GM18520 (cell line): ENCODE data around the gene PYGO1.

Experiments used
- ATAC-seq: cut with Tn5 transposase; IDR thresholded peaks from one replicate; pipeline ENCODE4 v1.9.1; 2021; ENCODE audit not compliant: unreplicated experiment

The PYGO1 gene

GRCh38 chr15:55573224-55573623 lies 14.9 kb downstream of the PYGO1 start:
- ATAC-seq: no peak

- ATAC-seq: no peak
Measured at GRCh38 chr15:55564347-55565145, 23.6 kb downstream of the PYGO1 start.

- no peak for ATAC-seq
Measured at GRCh38 chr15:55562601-55563000, 25.5 kb downstream of the PYGO1 start.

GRCh38 chr15:55555089-55555488 lies 33.1 kb downstream of the PYGO1 start:
- no peak for ATAC-seq

GRCh38 chr15:55552926-55553325 lies 35.2 kb downstream of the PYGO1 start:
- no peak for ATAC-seq

GRCh38 chr15:55552451-55552850 lies 35.7 kb downstream of the PYGO1 start:
- ATAC-seq: no peak

- ATAC-seq: no peak
Measured at GRCh38 chr15:55549305-55549704, 38.8 kb downstream of the PYGO1 start.

GRCh38 chr15:55546718-55547117 lies 41.4 kb downstream of the PYGO1 start:
- ATAC-seq: no peak

GRCh38 chr15:55535436-55535835 lies 52.7 kb downstream of the PYGO1 start:
- ATAC-seq: no peak

- ATAC-seq: no peak
Measured at GRCh38 chr15:55532944-55533343, 55.2 kb downstream of the PYGO1 start.

- no peak for ATAC-seq
Measured at GRCh38 chr15:55530861-55531313, 57.3 kb downstream of the PYGO1 start.

GRCh38 chr15:55528812-55529211 lies 59.3 kb downstream of the PYGO1 start:
- ATAC-seq: no peak

GRCh38 chr15:55527150-55527549 lies 61.0 kb downstream of the PYGO1 start:
- no peak for ATAC-seq

GRCh38 chr15:55526559-55527036 lies 61.5 kb downstream of the PYGO1 start:
- peak; percentile 54 for ATAC-seq

GRCh38 chr15:55522742-55523450 lies 65.2 kb downstream of the PYGO1 start:
- no peak for ATAC-seq

GRCh38 chr15:55518641-55519040 lies 69.5 kb downstream of the PYGO1 start:
- ATAC-seq: no peak

GRCh38 chr15:55518009-55518408 lies 70.1 kb downstream of the PYGO1 start:
- no peak for ATAC-seq

- ATAC-seq: no peak
Measured at GRCh38 chr15:55515991-55516776, 72.0 kb downstream of the PYGO1 start.

GRCh38 chr15:55515491-55515890 lies 72.7 kb downstream of the PYGO1 start:
- no peak for ATAC-seq

- ATAC-seq: no peak
Measured at GRCh38 chr15:55514414-55514850, 73.7 kb downstream of the PYGO1 start.
